HCT116 (cell line): Measurements from ENCODE around the gene PIEZO2. TPM values are rescaled to one million over a fixed set of nuclear protein-coding genes. Genes with fewer than 3 reads are reported as not detected.

Source experiments
- ATAC-seq: fragments of 200-7000 bp; cut with Tn5 transposase; 2 replicates; pipeline ENCODE4 v1.9.1; 2020; ENCODE audit warnings: mild to moderate bottlenecking, moderate library complexity
- BruUV-seq: library from RNA; stranded (reverse); fragments of 400-500 nt; replicated peaks from 2 replicates; lab custom pipeline; 2021; lab: Mats Ljungman, UMichigan
- CTCF ChIA-PET: fragments of 300-600 bp; sonication (Branson Sonifier 250); formaldehyde crosslinking; loops from one replicate; lab custom pipeline; 2021; ENCODE audit warnings: antibody characterized with exemption; lab: Charles Lee
- POLR2A ChIA-PET: fragments of 300-600, 350-600 bp; sonication (Branson Sonifier 250); formaldehyde crosslinking; loops from one replicate; lab custom pipeline; 2021; ENCODE audit warnings: antibody characterized with exemption; lab: Charles Lee
- RAD21 ChIA-PET, 2 experiments: fragments of 300-600 bp; sonication (Branson Sonifier 250); formaldehyde crosslinking; loops; one replicate each; lab custom pipeline; 2023; ENCODE audit warnings: low total read pairs in 2 of 2; ENCODE audit not compliant: uncharacterized antibody in 2 of 2, unreplicated experiment in 2 of 2, low non-redundant PET in 1 of 2; lab: Charles Lee
- DNase-seq: peaks from one replicate; pipeline ENCODE4 v3.0.0-alpha.2; 2010; ENCODE audit warnings: low read depth, low spot score
- H2AFZ ChIP-seq: fragments of 200-600 bp; shearing (Covaris generic), sonication (generic); 2 replicates; pipeline ENCODE4 v1.6.1; 2017; ENCODE audit warnings: low read depth, mixed run types, mixed read lengths, antibody characterized with exemption, low read length; ENCODE audit not compliant: poor library complexity, severe bottlenecking
- H3K27ac ChIP-seq: 2 replicates; pipeline ENCODE4 v1.5.1; 2012; ENCODE audit warnings: low read depth, low read length
- H3K27me3 ChIP-seq: fragments of 200-600 bp; sonication (generic); 2 replicates; pipeline ENCODE4 v1.6.1; 2016; ENCODE audit warnings: mixed run types, low read length, mixed read lengths; ENCODE audit not compliant: insufficient read depth
- H3K36me3 ChIP-seq, 2 experiments: fragments of 200-500 bp in 1 of 2; fragments of 200-600 bp in 1 of 2; sonication (Bioruptor generic) in 1 of 2; sonication (generic) in 1 of 2; 2 replicates each; pipeline versions ENCODE4 v1.5.1 to v1.6.1; 2014 to 2016; ENCODE audit warnings: low read length in 2 of 2, inconsistent platforms in 1 of 2, mixed read lengths in 1 of 2, mixed run types in 1 of 2; ENCODE audit not compliant: insufficient read depth in 2 of 2, control insufficient read depth in 1 of 2
- H3K4me1 ChIP-seq, 2 experiments: fragments of 200-600 bp in 1 of 2; sonication (generic) in 1 of 2; 2 replicates each; pipeline versions ENCODE4 v1.5.1 to v1.6.1; 2012 to 2017; ENCODE audit warnings: low read length in 2 of 2, inconsistent platforms in 1 of 2, mild to moderate bottlenecking in 1 of 2, mixed read lengths in 1 of 2, mixed run types in 1 of 2, moderate library complexity in 1 of 2; ENCODE audit not compliant: insufficient read depth in 2 of 2, control insufficient read depth in 1 of 2
- H3K4me2 ChIP-seq: fragments of 200-600 bp; sonication (generic); 2 replicates; pipeline ENCODE4 v1.6.1; 2017; ENCODE audit warnings: mixed run types, low read length, mixed read lengths
- H3K4me3 ChIP-seq, 2 experiments: fragments of 200-600 bp in 1 of 2; sonication (generic) in 1 of 2; replicated peaks in 1 of 2; 2 replicates each; pipeline ENCODE4 v1.5.1; 2011 to 2016; ENCODE audit warnings: low read length in 2 of 2, control low read depth in 1 of 2, low read depth in 1 of 2, mild to moderate bottlenecking in 1 of 2, mixed read lengths in 1 of 2, mixed run types in 1 of 2
- H3K79me2 ChIP-seq: fragments of 200-600 bp; sonication (generic); 2 replicates; pipeline ENCODE4 v1.6.1; 2017; ENCODE audit warnings: mild to moderate bottlenecking, mixed run types, low read length, moderate library complexity, mixed read lengths; ENCODE audit not compliant: insufficient read depth
- H3K9ac ChIP-seq: fragments of 200-600 bp; sonication (generic); 2 replicates; pipeline ENCODE4 v1.6.1; 2016; ENCODE audit warnings: low read length, mixed read lengths
- H3K9me2 ChIP-seq: fragments of 200-600 bp; sonication (generic), shearing (Covaris generic); 2 replicates; pipeline ENCODE4 v1.6.1; 2017; ENCODE audit warnings: mixed run types, mild to moderate bottlenecking, moderate library complexity; ENCODE audit not compliant: insufficient read depth
- H3K9me3 ChIP-seq, 2 experiments: fragments of 200-500 bp in 1 of 2; fragments of 200-600 bp in 1 of 2; sonication (Bioruptor generic) in 1 of 2; sonication (generic) in 1 of 2; 2 replicates each; pipeline ENCODE4 v1.6.1; 2014 to 2017; ENCODE audit warnings: low read length in 2 of 2, mixed read lengths in 2 of 2, inconsistent platforms in 1 of 2, low read depth in 1 of 2, mild to moderate bottlenecking in 1 of 2, mixed run types in 1 of 2, moderate library complexity in 1 of 2; ENCODE audit not compliant: control insufficient read depth in 1 of 2, insufficient read depth in 1 of 2
- H4K20me1 ChIP-seq: fragments of 200-600 bp; sonication (generic), shearing (Covaris generic); 2 replicates; pipeline ENCODE4 v1.6.1; 2017; ENCODE audit warnings: mixed run types, mild to moderate bottlenecking, moderate library complexity; ENCODE audit not compliant: insufficient read depth
- CBX3 ChIP-seq: IDR thresholded peaks from 2 replicates; pipeline ENCODE4 v1.6.1; 2012; ENCODE audit warnings: low read depth
- FOSL1 ChIP-seq: IDR thresholded peaks from 2 replicates; pipeline ENCODE4 v1.6.1; 2012; ENCODE audit warnings: low read depth
- POLR2A ChIP-seq: IDR thresholded peaks from 2 replicates; pipeline ENCODE4 v1.7.0; 2011; ENCODE audit warnings: borderline replicate concordance; ENCODE audit not compliant: insufficient read depth, insufficient read length; ENCODE audit errors: extremely low read depth
- POLR2AphosphoS5 ChIP-seq: IDR thresholded peaks from 2 replicates; pipeline ENCODE4 v1.6.1; 2011; ENCODE audit warnings: mild to moderate bottlenecking, low read depth, low read length, moderate library complexity
- RAD21 ChIP-seq: IDR thresholded peaks from 2 replicates; pipeline ENCODE4 v1.6.1; 2012; ENCODE audit warnings: low read depth, mild to moderate bottlenecking
- REST ChIP-seq: IDR thresholded peaks from 2 replicates; pipeline ENCODE4 v1.6.1; 2012; ENCODE audit warnings: low read depth
- SP1 ChIP-seq: IDR thresholded peaks from 2 replicates; pipeline ENCODE4 v1.6.1; 2012; ENCODE audit warnings: low read depth
- YY1 ChIP-seq: IDR thresholded peaks from 2 replicates; pipeline ENCODE4 v1.6.1; 2011; ENCODE audit warnings: low read length, low read depth, moderate library complexity, mild to moderate bottlenecking; ENCODE audit not compliant: insufficient replicate concordance; ENCODE audit errors: extremely low read depth
- ZFX ChIP-seq: fragments of 450-650 bp; IDR thresholded peaks from 2 replicates; pipeline ENCODE4 v1.6.1; 2017
- ZNF274 ChIP-seq: fragments of 200-500 bp; sonication (Bioruptor generic); IDR thresholded peaks from 2 replicates; pipeline ENCODE4 v1.6.1; 2014; ENCODE audit warnings: mild to moderate bottlenecking, low read depth, low read length, inconsistent platforms
- intact Hi-C: fragments of 100-400 bp; cut with micrococcal nuclease; formaldehyde crosslinking; loops from 2 replicates; pipeline ENCODE4 v1.10.0; 2022
- total RNA-seq: library from RNA; stranded (reverse); gene quantifications from one replicate; pipeline ENCODE4 v1.2.1, GENCODE V29; 2021; ENCODE audit not compliant: unreplicated experiment
- TF ChIP-seq, protein P1 (sequence below), 3 experiments: fragments of 200-600 bp in 1 of 3; sonication (generic) in 1 of 3; IDR thresholded peaks in 2 of 3; conservative IDR thresholded peaks in 1 of 3; 2 replicates each; pipeline ENCODE4 v1.5.1; 2012 to 2017; ENCODE audit warnings: low read depth in 2 of 3, low read length in 2 of 3, antibody characterized with exemption in 1 of 3, borderline replicate concordance in 1 of 3, control low read depth in 1 of 3, mild to moderate bottlenecking in 1 of 3, mixed read lengths in 1 of 3, mixed run types in 1 of 3, moderate library complexity in 1 of 3; ENCODE audit not compliant: insufficient read depth in 1 of 3
- TF ChIP-seq, protein P2 (sequence below): IDR thresholded peaks from 2 replicates; pipeline ENCODE4 v1.6.1; 2011; ENCODE audit warnings: mild to moderate bottlenecking, low read length, moderate library complexity; ENCODE audit not compliant: insufficient replicate concordance; ENCODE audit errors: extremely low read depth
- TF ChIP-seq, protein P3 (sequence below): IDR thresholded peaks from 2 replicates; pipeline ENCODE4 v1.6.1; 2012

Gene PIEZO2
- total RNA-seq, 1 experiment from 2014 or later = 0.34 TPM

- Histone ChIP-seq H3K9ac (no peak overlapping the region), H3K4me2 (no peak overlapping the region), H4K20me1 (no peaks in the 10 kb centered on the region), H3K79me2 (no peaks in the 10 kb centered on the region), H3K4me1 (no peaks in the 10 kb centered on the region), H3K36me3 (no peaks in the 10 kb centered on the region), H3K9me3 (no peaks in the 10 kb centered on the region), H3K27me3 (peaks cover 16% of the 10 kb centered on the region), H3K9me2 (no peaks in the 10 kb centered on the region), H3K27ac (no peak overlapping the region), H2AFZ (no peak overlapping the region), H3K4me3 (no peak overlapping the region)
- intact Hi-C loops = loop anchor here (10.0 kb wide), 1 partner anchor 220 kb away; no protein-coding TSS in a partner anchor
- TF ChIP-seq POLR2AphosphoS5 (no peak), POLR2A (no peak), RAD21 (no peak)
- TF ChIP-seq, protein P1, sequence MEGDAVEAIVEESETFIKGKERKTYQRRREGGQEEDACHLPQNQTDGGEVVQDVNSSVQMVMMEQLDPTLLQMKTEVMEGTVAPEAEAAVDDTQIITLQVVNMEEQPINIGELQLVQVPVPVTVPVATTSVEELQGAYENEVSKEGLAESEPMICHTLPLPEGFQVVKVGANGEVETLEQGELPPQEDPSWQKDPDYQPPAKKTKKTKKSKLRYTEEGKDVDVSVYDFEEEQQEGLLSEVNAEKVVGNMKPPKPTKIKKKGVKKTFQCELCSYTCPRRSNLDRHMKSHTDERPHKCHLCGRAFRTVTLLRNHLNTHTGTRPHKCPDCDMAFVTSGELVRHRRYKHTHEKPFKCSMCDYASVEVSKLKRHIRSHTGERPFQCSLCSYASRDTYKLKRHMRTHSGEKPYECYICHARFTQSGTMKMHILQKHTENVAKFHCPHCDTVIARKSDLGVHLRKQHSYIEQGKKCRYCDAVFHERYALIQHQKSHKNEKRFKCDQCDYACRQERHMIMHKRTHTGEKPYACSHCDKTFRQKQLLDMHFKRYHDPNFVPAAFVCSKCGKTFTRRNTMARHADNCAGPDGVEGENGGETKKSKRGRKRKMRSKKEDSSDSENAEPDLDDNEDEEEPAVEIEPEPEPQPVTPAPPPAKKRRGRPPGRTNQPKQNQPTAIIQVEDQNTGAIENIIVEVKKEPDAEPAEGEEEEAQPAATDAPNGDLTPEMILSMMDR (IDR thresholded peaks at IDR 0.05 in 2 of 3, conservative IDR thresholded peaks at IDR 0.05 in 1 of 3; ENCODE audit: borderline replicate concordance in 1 of 3, insufficient read depth in 1 of 3, low read depth in 2 of 3, low read length in 2 of 3) = no peak
- ChIA-PET RAD21 (no interaction called here), CTCF (no interaction called here), POLR2A (no interaction called here)
- ATAC-seq (no peak), DNase-seq (no peak)
- BruUV-seq = no TSS peak
Observed at GRCh38 chr18:11165138-11165537, 15.8 kb upstream of the PIEZO2 start.

GRCh38 chr18:11163665-11164064 lies 14.3 kb upstream of the PIEZO2 start:
- intact Hi-C loops = loop anchor here (10.0 kb wide), 1 partner anchor 221 kb away; no protein-coding TSS in a partner anchor
- H3K36me3 ChIP-seq = no peaks in the 10 kb centered on the region
- H3K9me2 ChIP-seq = no peaks in the 10 kb centered on the region
- H2AFZ ChIP-seq = no peak overlapping the region
- H4K20me1 ChIP-seq = no peaks in the 10 kb centered on the region
- DNase-seq = no peak
- H3K4me2 ChIP-seq = no peak overlapping the region
- no peaks in the 10 kb centered on the region for H3K9me3 ChIP-seq
- POLR2A ChIA-PET = no interaction called here
- RAD21 ChIA-PET = no interaction called here
- H3K79me2 ChIP-seq = no peaks in the 10 kb centered on the region
- CTCF ChIA-PET = interaction anchor here (1.0 kb wide), 1 partner anchor 390 kb away, joined by 3 read pairs; no protein-coding TSS in a partner anchor
- no peaks in the 10 kb centered on the region for H3K4me1 ChIP-seq
- BruUV-seq = no TSS peak
- no peak for ATAC-seq
- H3K27ac ChIP-seq = no peak overlapping the region
- H3K4me3 ChIP-seq = no peak overlapping the region
- H3K27me3 ChIP-seq = peaks cover 19% of the 10 kb centered on the region
- H3K9ac ChIP-seq = no peak overlapping the region
- no peak for TF ChIP-seq YY1
- TF ChIP-seq ZNF274 = no peak
- TF ChIP-seq, protein P2, sequence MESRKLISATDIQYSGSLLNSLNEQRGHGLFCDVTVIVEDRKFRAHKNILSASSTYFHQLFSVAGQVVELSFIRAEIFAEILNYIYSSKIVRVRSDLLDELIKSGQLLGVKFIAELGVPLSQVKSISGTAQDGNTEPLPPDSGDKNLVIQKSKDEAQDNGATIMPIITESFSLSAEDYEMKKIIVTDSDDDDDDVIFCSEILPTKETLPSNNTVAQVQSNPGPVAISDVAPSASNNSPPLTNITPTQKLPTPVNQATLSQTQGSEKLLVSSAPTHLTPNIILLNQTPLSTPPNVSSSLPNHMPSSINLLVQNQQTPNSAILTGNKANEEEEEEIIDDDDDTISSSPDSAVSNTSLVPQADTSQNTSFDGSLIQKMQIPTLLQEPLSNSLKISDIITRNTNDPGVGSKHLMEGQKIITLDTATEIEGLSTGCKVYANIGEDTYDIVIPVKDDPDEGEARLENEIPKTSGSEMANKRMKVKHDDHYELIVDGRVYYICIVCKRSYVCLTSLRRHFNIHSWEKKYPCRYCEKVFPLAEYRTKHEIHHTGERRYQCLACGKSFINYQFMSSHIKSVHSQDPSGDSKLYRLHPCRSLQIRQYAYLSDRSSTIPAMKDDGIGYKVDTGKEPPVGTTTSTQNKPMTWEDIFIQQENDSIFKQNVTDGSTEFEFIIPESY = no peak
- TF ChIP-seq ZFX = no peak
- no peak for TF ChIP-seq REST
- TF ChIP-seq, protein P3, sequence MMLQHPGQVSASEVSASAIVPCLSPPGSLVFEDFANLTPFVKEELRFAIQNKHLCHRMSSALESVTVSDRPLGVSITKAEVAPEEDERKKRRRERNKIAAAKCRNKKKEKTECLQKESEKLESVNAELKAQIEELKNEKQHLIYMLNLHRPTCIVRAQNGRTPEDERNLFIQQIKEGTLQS = no peak
- no peak for TF ChIP-seq CBX3
- no peak for TF ChIP-seq FOSL1
- no peak for TF ChIP-seq SP1
